ENCODE data around the gene ZNF705A.

DNA sequence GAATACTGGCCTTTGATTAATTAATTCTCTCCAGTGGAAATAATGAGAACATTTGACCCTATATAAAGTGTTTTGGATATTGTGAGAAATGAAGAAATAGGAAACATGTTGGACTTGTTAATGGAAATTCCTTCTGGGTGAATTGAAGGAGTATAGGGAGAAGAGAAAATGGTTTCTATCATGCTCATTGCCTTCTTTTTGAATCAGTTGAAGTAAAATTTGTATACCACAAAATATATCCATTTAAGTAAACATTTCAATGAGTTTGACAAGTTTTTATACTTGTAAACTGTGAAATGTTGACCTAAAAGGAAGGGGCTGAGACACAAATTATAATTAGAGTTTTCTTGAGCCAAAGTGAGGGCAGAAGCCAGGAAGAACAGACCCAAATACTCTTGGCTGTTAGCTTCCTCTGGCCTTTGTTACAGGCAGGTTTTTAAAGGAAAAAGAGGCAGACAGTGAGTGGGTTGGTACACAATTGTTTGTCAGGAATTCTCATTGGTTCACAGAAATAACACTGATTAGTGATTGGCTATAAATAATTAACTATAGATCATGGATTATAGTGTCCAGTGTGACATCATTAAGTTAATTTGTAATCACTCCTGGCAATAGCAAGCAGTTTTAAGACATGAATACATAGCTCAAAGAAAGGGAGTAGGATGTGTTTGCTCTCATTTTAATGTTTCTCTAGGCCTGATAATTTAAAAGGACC lies 826 bp downstream of the ZNF705A start:
- TF ChIP-seq POLR2A (IDR thresholded peaks at IDR 0.05; ENCODE audit: low read depth, low read length) (no peak), POLR2AphosphoS5 (IDR thresholded peaks at IDR 0.05; ENCODE audit: low read depth, low read length) (no peak)

Measured in GM12892 (cell line).